HG02763 (cell line): ENCODE results near the gene CCNK.

Experiments
- ATAC-seq: cut with Tn5 transposase; IDR thresholded peaks from one replicate; pipeline ENCODE4 v1.9.1; 2021; ENCODE audit warnings: mild to moderate bottlenecking, moderate library complexity; ENCODE audit not compliant: unreplicated experiment

CCNK gene

DNA sequence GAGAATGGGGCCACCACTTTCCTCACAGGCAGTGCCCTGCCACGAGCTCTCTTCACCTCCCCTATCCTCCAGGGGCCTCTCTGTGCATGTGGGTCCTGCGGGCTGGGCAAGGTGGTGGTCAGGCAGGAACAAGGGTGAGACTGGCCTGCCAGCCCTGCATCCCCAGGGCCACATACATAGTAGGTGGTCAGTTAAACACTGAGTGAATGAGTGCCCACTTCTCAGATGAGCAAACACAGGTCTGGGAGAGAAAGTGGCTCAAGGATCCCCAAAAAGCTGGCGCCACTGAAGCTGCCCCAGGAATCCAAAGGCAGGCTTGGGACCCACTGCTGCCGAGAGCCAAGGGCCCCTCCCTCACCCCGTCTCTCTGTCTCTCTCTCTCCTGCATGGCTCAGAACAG lies 51.1 kb downstream of the CCNK start:
- ATAC-seq = no peak

DNA sequence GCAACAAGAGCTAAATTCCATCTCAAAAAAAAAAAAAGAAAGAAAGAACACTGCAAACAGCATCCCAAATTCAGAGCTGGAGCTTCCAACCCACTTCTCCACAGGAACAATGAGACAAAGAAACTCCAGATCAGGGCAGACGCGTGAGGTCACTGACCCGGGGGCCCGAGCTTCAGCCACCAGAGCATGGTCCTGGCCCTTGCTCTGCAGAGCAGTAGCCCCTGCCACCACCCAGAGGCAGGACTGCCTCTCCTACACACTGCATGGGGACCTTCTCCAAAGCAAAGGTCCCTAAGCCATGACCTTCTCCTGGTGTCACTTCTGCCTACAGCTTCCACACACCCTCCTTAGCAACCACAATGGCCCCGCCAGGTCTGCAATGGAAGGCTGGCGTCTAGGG lies 53.1 kb downstream of the CCNK start:
- no peak for ATAC-seq

DNA sequence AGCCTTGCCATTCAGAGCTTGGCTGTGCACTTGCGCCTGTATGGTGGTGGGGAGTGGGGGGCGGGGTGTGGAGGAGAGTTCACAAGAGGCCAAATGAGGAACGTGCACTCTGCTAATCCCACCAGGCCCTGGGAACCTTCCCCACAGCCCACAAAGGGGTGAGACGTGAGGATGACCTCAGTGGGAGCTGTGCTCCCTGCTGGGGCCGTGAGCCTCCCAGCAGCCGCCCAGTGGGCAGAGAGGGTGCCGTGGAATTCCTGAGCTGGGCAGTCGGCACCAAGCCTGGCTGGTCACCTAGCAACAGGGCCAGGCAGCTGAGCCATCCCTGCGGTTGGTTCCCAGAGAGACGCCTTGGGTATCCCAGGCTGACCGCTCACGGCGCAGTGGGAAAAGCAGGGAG lies 53.7 kb downstream of the CCNK start:
- ATAC-seq = no peak

DNA sequence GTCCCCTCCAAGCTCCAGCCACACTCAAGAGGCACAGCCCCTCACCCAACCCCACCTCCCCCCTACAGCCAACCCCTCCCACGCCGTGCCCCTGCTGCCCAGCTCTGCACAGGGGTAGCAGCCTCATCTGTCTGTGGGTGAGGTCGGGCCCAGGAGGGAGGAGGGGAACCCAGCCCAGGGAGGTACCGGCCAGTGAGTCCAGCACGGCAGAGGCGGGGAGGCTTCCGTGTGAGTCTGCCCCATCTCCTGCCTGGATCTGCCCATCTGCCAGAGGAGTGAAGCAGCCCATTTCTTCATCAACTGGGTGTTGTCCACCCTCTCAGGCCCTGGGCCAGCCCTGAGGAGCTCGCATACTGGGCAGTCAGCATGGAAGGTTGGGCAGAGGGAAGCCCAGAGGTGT lies 54.2 kb downstream of the CCNK start:
- ATAC-seq = no peak

DNA sequence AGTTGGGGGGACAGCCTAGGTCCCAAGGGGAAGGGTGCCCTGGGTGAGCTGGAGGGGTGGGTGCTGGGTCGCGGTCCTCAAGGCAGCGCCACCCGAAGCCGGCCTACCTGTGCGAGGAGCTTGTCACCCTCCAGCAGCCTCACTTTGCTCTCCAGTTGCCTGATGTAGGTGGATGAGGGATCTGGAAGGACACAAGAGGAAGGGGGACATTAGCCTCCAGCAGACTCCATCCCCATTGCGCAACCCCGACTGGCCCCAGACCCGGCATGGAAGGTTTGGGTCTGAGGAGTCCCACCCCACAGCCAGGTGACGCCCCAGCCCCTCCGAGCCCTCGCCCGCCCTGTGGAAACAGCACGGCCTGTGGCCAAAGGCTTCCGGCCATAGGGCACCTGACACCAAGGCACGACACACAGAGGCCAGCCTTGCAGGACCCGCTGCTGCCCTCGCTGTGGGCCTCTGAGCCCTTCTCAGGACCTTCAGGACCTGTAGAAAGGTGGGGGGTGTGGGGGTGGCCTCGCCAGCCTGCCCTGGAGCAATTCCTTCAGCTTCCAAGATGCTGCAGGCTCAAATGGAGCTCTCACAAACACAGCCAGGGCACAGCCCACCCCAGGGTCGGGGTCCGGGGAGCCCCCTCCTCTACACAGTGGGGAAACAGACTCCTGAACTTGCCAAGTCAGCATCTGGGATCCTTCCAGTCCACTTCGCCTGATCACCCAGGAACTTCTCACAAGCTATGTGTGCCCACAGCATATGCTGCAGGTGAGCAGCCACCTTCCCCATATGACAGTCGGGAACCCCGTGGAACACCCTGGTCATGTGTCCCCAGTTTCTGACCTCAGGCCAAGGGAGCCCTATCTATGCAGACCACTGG lies 54.9 kb downstream of the CCNK start:
- no peak for ATAC-seq

DNA sequence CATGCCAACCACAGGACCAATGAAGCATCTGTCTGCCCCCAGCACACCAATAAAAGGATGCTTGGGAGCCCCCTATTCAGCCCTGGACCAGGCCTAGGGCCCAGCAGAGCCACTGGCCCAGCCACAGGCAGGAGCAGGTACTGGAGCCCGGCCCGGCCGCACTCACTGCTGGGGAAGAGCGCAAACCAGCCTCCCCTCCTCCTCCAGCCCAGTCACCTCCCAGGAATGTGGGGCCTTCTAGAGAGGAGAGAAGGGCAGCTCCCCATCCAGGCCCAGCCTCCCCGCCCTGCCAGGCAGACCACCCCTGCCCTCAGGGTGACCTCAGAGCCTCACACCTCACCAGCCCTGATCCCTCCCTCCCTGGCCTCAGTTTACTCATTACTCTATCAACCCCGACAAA lies 56.2 kb downstream of the CCNK start:
- no peak for ATAC-seq

DNA sequence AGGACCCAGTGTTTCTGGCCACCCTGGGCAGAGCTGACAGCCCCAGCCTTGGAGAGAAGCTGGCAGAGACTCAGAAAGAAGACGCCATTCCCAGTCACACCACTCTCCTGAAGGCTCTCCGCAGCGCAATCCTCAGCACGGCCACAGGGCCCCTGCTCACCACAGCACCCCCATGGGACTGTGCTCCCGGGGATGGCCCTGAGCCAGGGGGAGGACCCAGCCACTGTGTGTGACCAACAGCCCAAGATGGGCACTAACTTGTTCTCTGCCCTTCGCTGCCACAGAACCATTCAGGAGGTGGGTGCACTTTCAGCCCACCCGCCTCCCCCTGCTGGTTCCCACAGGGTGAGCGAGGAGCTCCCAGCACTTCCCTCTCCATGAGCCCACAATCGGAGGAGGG lies 57.1 kb downstream of the CCNK start:
- ATAC-seq = no peak

DNA sequence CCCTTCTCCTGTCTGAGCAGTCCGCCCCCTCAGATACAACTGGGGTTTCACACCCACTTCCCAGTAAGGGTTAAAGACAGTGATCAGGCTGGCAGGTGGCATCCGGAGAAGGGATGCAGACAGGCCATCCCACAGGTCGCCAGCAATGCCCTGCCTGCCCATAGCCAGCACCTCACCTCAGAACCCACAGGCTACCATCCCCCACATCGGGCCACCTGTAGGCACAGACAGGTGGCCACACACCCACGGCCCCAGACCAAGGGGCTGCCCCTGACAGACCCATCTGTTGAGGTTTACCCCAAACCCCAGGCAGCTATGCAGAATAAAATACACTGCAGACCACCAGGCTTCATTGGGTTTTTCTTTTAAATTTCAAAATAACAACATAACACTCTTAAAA lies 57.5 kb downstream of the CCNK start:
- ATAC-seq = no peak

DNA sequence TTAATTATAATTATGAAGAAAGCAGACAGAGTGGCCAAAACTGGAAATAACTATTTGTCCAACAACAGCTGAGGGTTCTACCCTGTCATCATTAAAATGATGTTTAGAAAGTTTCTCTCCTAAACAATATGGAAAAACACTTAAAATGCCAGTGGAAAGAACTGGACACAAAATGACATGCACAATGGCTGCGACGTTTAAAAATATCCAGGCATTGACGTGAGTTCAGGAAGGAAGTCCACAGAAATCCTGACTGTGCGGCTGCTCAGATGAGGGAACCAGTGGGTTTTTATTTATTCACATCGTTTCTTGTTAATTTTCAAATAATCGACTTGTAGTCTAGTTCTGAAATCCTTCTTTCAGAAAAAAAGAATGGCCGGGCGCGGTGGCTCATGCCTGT lies 58.3 kb downstream of the CCNK start:
- ATAC-seq = no peak

DNA sequence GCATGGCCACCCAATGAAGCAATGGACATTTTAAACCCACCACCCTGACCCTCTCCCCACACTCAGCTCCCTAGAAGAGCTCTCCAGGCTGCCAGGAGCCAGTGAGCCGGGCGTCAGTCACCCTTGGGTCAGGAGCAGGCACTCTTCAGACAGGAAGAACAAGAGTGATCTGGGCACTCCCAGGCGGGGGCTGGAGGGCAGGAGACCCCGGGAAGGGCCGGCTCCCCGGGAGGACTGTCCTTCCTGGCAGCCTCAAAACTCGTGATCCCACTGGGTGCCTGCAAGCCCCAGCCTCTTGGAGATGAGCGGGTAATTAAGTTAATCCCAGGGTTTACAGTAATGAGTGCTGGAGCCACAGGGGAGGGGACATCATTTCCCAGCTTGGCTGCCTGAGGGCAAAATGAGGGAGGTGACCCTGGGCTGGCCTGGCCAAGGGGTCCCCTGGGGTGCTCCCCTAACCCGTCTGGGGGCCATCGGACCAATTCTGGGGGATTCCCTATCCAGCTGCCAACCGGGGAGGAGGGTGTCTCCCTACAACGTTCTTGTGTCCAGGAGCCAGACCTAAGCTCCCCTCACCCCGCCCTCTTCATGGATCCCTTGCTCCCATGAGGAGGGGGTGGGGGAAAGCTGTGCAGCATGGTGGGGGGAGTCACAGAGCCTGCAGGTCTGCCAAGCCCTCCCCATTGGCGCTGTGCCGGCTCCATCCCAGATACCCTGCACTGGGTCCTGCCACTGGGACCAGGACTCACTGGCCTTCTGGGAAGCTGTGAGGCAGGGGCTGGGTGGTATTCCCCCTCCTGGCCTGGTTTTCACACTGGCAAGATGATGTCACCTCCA lies 59.2 kb downstream of the CCNK start:
- no peak for ATAC-seq

DNA sequence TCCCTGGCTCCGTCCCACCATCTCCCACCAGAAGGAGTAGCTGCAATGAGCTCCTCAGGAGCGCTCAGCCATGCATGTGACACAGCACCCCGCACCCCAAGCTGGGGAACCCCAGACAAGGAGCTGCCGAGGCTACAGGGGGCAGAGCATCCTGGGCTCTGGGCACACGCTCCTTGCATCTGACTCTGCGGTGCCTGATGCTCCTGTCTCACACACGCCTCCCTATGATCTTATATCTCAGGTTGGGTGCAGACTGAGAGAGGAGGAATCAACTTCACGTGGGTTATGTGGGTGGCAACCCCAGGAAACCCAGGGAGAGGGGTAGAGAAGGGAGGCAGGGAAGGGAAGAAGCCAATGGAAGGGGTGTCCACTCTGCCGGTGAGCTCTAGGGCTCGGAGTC lies 60.0 kb downstream of the CCNK start:
- no peak for ATAC-seq

DNA sequence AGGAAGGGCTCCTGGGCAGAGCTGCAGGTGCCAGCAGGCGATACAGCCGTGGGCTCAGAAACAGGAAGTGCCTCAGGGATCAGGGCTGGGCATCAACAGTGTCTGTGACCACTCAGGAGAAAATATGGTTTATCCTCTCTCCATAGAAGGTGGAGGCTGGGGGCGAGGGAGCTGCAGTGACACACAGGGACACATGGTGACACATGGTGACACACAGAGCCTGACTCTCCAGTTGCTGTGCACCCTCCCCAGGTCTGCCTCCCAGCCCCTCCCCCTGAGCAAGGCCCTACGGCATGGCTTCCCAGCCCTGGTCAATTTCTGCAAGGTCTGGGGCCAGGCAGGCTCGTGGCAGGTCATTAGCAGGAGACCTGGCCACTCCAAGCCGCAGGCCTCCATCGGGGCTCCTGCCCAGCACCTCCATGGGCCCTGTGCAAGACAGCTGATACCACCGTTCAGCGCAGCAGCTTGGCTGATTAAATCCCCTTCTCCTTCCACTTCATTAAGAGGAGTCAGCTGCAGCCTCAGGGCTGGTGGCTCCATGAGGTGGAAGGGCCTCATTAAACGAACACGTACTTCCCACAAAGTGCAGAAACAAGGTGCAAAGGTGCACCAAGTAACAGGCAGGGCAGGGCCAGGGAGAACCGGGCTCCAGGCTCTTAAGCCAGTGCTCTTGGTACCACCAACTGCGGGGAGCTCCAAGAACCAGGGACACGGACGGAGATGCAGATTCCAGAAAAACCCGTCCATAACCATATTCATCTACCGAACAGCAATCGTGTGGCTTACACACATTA lies 60.7 kb downstream of the CCNK start:
- no peak for ATAC-seq

DNA sequence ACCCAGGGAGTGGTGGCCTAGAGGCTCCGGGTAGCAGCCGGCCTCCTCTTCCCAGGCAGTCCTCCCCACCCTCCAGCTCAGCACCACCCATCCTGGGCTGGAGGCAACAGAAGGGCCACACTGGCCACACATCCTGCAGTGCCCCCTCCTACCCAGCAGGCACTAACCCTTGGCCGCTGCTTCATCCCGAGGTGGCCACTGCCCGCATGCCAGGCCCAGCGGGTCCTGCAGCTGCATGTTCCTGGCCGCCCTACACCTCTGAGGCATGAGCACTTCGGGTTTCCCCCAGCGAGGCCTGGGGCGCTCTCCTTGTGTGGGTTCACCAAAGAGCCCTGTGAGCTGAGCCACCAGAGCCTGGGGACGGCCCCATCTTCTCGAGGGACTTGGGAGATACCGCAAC lies 61.4 kb downstream of the CCNK start:
- no peak for ATAC-seq

DNA sequence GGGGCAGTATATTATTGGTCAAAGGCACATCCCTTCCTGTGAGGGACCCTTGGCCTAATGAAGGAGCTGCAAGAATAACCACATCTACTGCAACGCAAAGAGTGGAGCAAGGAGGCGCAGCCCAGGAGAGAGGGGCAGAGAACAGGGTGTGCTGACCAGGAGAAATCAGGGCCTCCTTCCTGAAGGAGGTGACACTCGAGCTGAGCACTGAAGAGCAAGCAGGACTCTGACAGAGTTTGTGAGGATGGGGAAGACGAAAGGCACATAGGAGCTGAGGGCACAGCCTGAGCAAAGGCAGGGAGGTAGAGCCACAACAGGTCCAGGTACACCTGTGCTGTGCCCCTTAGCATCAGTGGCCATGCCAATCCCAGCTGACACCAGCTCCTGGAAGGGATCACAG lies 62.2 kb downstream of the CCNK start:
- no peak for ATAC-seq

DNA sequence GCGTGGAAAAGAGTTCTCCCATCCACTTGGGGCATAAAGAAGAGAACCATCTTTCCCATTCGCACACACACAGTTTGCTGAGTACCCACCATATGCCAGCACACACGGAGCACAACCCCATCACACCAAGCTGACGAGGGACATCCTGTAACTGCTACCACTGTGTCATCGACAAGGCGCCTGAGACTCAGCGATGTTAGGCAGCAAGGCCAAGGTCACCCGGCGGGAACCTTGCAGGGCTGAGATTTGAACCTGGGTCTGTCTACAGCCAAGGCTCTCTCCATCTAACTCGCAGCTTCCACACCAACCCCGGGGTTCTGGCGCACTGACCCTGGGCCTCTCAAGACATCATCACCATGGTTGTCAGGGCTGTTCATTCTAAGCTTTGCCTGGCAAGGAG lies 62.8 kb downstream of the CCNK start:
- no peak for ATAC-seq

DNA sequence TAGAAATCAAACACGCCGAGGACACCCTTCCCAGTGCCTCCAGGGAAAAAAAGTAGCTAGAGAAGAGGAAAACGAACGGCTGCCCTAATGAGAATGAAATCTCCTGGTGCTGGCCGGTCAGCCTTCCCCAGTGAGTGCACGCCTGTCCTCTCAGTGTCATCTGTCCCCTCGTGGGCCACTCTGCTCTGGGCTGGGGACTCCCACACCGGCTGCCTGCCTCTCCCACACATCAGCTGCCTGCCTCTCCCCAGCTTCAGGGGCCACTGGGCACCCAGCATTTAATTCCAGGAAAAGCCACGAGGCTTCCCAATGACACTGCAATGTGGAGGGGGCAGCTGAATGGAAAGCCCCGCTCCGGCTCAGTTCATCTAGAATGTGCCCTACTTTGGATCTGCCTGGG lies 63.8 kb downstream of the CCNK start:
- ATAC-seq = no peak

DNA sequence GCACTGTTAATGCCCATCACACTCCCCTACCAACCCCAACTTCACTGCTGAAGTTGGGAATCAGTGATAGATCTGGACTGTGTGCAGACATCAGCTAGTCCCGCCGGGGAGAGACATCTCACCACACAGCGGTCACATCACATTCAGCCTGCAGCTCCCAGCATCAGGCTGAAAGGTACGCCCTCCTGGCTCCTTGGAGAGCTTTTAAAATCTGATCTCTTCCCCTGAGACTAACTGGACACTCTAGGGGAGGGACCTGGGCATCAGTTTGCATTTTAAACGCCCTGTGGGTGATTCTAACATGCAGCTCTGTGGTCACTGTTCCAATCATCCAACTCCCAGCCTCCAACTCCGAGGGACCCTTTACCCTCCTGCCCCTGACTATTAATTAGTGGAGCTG lies 64.4 kb downstream of the CCNK start:
- ATAC-seq = no peak

DNA sequence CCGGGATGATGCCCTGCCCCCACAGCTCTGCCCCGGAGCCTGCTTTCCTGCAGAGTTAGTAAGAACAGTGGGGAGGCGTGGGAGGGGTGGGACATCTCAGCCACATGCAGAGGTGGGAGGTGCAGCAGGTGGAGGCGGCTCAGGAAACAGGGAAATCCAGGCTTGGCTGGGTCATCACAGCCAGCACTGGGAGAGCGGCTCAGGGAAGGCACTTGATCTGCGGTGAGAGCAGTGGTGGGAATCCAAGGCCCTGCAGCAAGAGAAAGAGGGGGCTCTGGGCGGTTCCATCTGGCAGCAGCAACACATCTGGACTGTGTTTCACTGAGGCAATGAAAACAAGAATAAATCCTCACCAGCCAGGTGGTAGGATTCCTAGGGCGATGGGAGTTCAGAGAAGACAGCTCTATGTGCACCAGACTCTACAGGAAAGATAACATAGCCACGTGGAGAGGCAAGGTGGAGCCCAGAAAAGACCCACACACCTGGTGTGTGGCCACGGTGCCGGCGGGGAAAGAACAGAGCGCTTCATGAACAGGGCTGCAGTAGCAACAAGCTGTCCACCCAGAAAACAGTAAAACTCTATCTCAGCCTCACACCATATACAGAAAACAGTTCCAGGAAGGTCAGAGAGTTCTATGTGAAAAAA lies 65.1 kb downstream of the CCNK start:
- ATAC-seq = no peak

DNA sequence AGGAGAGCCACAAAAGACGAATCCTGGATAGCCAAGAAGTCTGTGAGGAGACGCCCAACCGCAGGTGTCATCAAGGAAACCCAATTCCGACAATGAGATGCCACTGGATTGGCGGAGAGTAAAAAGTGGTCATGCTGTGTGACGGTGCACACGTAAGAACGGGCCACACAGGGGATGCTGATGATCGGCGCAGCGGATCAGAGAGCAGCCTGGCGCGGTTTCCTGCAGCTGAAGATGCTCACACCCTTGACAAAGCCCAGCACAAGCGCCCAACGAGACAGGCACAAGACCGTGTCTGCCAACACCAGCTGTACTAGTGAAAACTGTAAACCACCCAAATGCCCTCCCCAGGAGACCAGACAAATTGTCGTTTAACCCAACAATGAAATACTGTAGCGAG lies 67.0 kb downstream of the CCNK start:
- ATAC-seq = no peak

DNA sequence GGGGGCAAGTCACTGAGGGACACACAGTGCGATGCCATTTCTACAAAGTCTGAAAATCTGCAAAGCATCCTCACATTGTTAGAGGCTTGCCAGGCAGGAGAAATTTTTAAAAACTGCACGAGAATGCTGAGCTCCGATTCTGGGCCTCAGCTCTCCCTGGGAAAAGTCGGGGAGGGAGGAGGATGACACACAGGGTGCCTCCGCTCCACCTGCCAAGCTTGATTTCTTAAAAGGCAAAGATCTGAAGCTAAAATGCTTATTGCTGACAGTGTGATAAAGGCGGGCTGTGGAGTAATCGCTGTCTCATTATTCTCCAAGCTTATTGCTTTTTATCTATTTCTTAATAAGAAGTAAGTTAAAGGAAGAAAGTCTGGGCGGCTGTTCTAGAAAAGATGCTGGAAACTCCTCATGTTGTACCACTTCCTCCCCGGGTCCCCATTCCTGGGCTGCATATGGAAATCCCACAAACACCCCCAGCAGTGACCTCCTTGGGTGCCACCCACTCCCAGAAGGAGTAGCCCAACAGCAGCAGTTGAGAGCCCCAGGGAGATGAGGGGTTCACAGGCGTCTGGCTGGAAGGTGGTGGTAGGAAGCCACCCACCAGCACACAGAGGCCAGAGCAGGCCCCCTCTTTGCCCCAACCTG lies 67.8 kb downstream of the CCNK start:
- ATAC-seq = no peak

DNA sequence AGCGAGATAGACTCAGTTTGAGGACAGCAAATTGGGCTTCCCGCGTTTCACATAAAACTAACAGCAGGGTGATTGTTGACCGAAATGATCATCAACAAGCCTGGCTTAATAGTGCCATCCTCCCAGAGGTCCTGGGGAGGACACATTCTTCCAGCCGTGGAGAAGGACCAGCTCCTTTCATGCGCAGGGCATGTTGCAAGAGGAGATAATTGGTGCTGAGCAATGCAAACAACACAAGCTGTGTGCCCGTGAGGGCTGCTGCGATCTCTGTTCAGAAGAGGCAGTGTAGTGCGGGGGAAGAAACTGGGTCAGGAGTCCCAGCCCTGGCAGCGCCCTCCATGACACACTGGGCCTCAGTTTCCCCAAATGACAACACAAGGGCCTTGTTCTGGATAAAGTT lies 68.5 kb downstream of the CCNK start:
- no peak for ATAC-seq
